OCI-LY1 (cell line): Measurements from ENCODE around the gene SV2A.
"Not testable (repeated sequence)": the region's sequence is repeated elsewhere in the genome, so short reads cannot be mapped to it uniquely, and the experiment has no call there.

ENCODE experiments used
- CTCF ChIP-seq: fragments of 200-600 bp; sonication (generic), shearing (Covaris generic); IDR thresholded peaks from 2 replicates; pipeline ENCODE4 v1.5.1; 2017; ENCODE audit warnings: mild to moderate bottlenecking, antibody characterized with exemption, low read length, moderate library complexity, mixed read lengths
- EZH2 ChIP-seq: fragments of 200-600 bp; sonication (generic), shearing (Covaris generic); IDR thresholded peaks from 2 replicates; pipeline ENCODE4 v1.8.0; 2017; ENCODE audit warnings: borderline replicate concordance, mixed run types, mild to moderate bottlenecking, antibody characterized with exemption, low read length, moderate library complexity, mixed read lengths

GRCh38 chr1:149860271-149860670, 57.4 kb downstream of the SV2A start:
- not testable (repeated sequence) for TF ChIP-seq CTCF, EZH2
